Measurements from ENCODE around the gene CCL19. TPM values are rescaled to one million over a fixed set of nuclear protein-coding genes. Genes with fewer than 3 reads are reported as not detected.

Gene CCL19
- total RNA-seq, 1 experiment from 2014 or later, result not detected

- no peaks in the 10 kb centered on the region for H3K36me3 ChIP-seq (ENCODE audit: insufficient read depth, low read length, poor library complexity, severe bottlenecking)
- POLR2A ChIA-PET (ENCODE audit: low non-redundant PET), result no interaction called here
- intact Hi-C loops (cut with micrococcal nuclease; ENCODE audit: unreplicated experiment), result no loop called here
- TF ChIP-seq EZH2 (IDR thresholded peaks at IDR 0.05; ENCODE audit: borderline replicate concordance, low read depth, low read length, poor library complexity, severe bottlenecking), result no peak
- TF ChIP-seq, protein P1, sequence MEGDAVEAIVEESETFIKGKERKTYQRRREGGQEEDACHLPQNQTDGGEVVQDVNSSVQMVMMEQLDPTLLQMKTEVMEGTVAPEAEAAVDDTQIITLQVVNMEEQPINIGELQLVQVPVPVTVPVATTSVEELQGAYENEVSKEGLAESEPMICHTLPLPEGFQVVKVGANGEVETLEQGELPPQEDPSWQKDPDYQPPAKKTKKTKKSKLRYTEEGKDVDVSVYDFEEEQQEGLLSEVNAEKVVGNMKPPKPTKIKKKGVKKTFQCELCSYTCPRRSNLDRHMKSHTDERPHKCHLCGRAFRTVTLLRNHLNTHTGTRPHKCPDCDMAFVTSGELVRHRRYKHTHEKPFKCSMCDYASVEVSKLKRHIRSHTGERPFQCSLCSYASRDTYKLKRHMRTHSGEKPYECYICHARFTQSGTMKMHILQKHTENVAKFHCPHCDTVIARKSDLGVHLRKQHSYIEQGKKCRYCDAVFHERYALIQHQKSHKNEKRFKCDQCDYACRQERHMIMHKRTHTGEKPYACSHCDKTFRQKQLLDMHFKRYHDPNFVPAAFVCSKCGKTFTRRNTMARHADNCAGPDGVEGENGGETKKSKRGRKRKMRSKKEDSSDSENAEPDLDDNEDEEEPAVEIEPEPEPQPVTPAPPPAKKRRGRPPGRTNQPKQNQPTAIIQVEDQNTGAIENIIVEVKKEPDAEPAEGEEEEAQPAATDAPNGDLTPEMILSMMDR (conservative IDR thresholded peaks at IDR 0.05; ENCODE audit: low read depth, low read length), result no peak
- no peak for DNase-seq (ENCODE audit: low spot score)
- no peak overlapping the region for H3K4me3 ChIP-seq (ENCODE audit: low read depth, low read length, poor library complexity, severe bottlenecking)
- H3K27me3 ChIP-seq (replicated peaks; ENCODE audit: insufficient read depth, low read depth, low read length, poor library complexity), result no peaks in the 10 kb centered on the region
- no TSS peak for BruUV-seq (replicated peaks)
- no peaks in the 10 kb centered on the region for H3K9me3 ChIP-seq (ENCODE audit: low read depth, low read length, poor library complexity, severe bottlenecking)
- H3K4me1 ChIP-seq (ENCODE audit: insufficient read depth, low read length, poor library complexity, severe bottlenecking), result no peaks in the 10 kb centered on the region
- CTCF ChIA-PET, result no interaction called here
- no peak overlapping the region for H3K27ac ChIP-seq (ENCODE audit: low read depth, low read length, poor library complexity, severe bottlenecking)
Measured at GRCh38 chr9:34693560-34693959, 2.5 kb upstream of the CCL19 start.

GRCh38 chr9:34691936-34692315 is 850 bp upstream of the CCL19 start:
- Histone ChIP-seq H3K4me3 (ENCODE audit: low read depth, low read length, poor library complexity, severe bottlenecking) (no peak overlapping the region), H3K36me3 (ENCODE audit: insufficient read depth, low read length, poor library complexity, severe bottlenecking) (no peaks in the 10 kb centered on the region), H3K9me3 (ENCODE audit: low read depth, low read length, poor library complexity, severe bottlenecking) (no peaks in the 10 kb centered on the region), H3K27me3 (replicated peaks; ENCODE audit: insufficient read depth, low read depth, low read length, poor library complexity) (no peaks in the 10 kb centered on the region), H3K27ac (ENCODE audit: low read depth, low read length, poor library complexity, severe bottlenecking) (no peak overlapping the region), H3K4me1 (ENCODE audit: insufficient read depth, low read length, poor library complexity, severe bottlenecking) (no peaks in the 10 kb centered on the region)
- no peak for DNase-seq (ENCODE audit: low spot score)
- ChIA-PET POLR2A (ENCODE audit: low non-redundant PET) (no interaction called here), CTCF (interaction anchor here (1.6 kb wide), 1 partner anchor 11 kb away, joined by 8 read pairs; no protein-coding TSS in a partner anchor)
- no peak for TF ChIP-seq EZH2 (IDR thresholded peaks at IDR 0.05; ENCODE audit: borderline replicate concordance, low read depth, low read length, poor library complexity, severe bottlenecking)
- TF ChIP-seq, protein P1 (conservative IDR thresholded peaks at IDR 0.05; ENCODE audit: low read depth, low read length), result no peak
- no TSS peak for BruUV-seq (replicated peaks)
- intact Hi-C loops (cut with micrococcal nuclease; ENCODE audit: unreplicated experiment), result no loop called here

GRCh38 chr9:34689512-34689911 is 1.6 kb downstream of the CCL19 start:
- no peak for TF ChIP-seq EZH2 (IDR thresholded peaks at IDR 0.05; ENCODE audit: borderline replicate concordance, low read depth, low read length, poor library complexity, severe bottlenecking)
- TF ChIP-seq, protein P1 (conservative IDR thresholded peaks at IDR 0.05; ENCODE audit: low read depth, low read length), result no peak
- H3K4me3 ChIP-seq (ENCODE audit: low read depth, low read length, poor library complexity, severe bottlenecking), result no peak overlapping the region
- no peaks in the 10 kb centered on the region for H3K27me3 ChIP-seq (replicated peaks; ENCODE audit: insufficient read depth, low read depth, low read length, poor library complexity)
- no peak for DNase-seq (ENCODE audit: low spot score)
- H3K36me3 ChIP-seq (ENCODE audit: insufficient read depth, low read length, poor library complexity, severe bottlenecking), result no peaks in the 10 kb centered on the region
- POLR2A ChIA-PET (ENCODE audit: low non-redundant PET), result no interaction called here
- no peaks in the 10 kb centered on the region for H3K9me3 ChIP-seq (ENCODE audit: low read depth, low read length, poor library complexity, severe bottlenecking)
- BruUV-seq (replicated peaks), result no TSS peak
- no peak overlapping the region for H3K27ac ChIP-seq (ENCODE audit: low read depth, low read length, poor library complexity, severe bottlenecking)
- intact Hi-C loops (cut with micrococcal nuclease; ENCODE audit: unreplicated experiment), result no loop called here
- no peaks in the 10 kb centered on the region for H3K4me1 ChIP-seq (ENCODE audit: insufficient read depth, low read length, poor library complexity, severe bottlenecking)
- CTCF ChIA-PET, result no interaction called here

All from A673 (cell line).